KMS-11 (cell line): ENCODE data around the gene IL12RB2.

Experiments used
- H2AFZ ChIP-seq: fragments of 200-600 bp; sonication (generic); 2 replicates; pipeline ENCODE4 v1.6.1; 2016; ENCODE audit warnings: antibody characterized with exemption, mixed run types, low read depth
- H3K27ac ChIP-seq: fragments of 200-600 bp; sonication (generic); 2 replicates; pipeline ENCODE4 v1.6.1; 2016; ENCODE audit warnings: mild to moderate bottlenecking, mixed run types
- H3K27me3 ChIP-seq: fragments of 200-600 bp; sonication (generic); 2 replicates; pipeline ENCODE4 v1.6.1; 2017; ENCODE audit warnings: mild to moderate bottlenecking, low read depth, mixed run types, moderate library complexity; ENCODE audit not compliant: insufficient read depth
- H3K36me3 ChIP-seq: fragments of 200-600 bp; sonication (generic); 2 replicates; pipeline ENCODE4 v1.6.1; 2017; ENCODE audit warnings: mild to moderate bottlenecking, mixed run types; ENCODE audit not compliant: insufficient read depth
- H3K4me1 ChIP-seq: fragments of 200-600 bp; sonication (generic); 2 replicates; pipeline ENCODE4 v1.6.1; 2016; ENCODE audit warnings: mild to moderate bottlenecking, low read depth, mixed run types; ENCODE audit not compliant: poor library complexity, severe bottlenecking
- H3K4me2 ChIP-seq: fragments of 200-600 bp; sonication (generic); 2 replicates; pipeline ENCODE4 v1.7.0; 2016; ENCODE audit warnings: mild to moderate bottlenecking, mixed run types
- H3K4me3 ChIP-seq: fragments of 200-600 bp; sonication (generic); IDR thresholded peaks from 2 replicates; pipeline ENCODE4 v1.6.1; 2017; ENCODE audit warnings: low read depth, low read length, mixed read lengths; ENCODE audit not compliant: insufficient read depth
- H3K79me2 ChIP-seq: fragments of 200-600 bp; sonication (generic); 2 replicates; pipeline ENCODE4 v1.6.1; 2016; ENCODE audit warnings: low read depth, mixed run types; ENCODE audit not compliant: insufficient read depth
- H3K9ac ChIP-seq: fragments of 200-600 bp; sonication (generic); 2 replicates; pipeline ENCODE4 v1.6.1; 2016; ENCODE audit warnings: mild to moderate bottlenecking, mixed run types
- H4K20me1 ChIP-seq: fragments of 200-600 bp; sonication (generic); 2 replicates; pipeline ENCODE4 v1.6.1; 2016; ENCODE audit warnings: mild to moderate bottlenecking, mixed run types; ENCODE audit not compliant: insufficient read depth
- TF ChIP-seq, protein P1 (sequence below): fragments of 200-600 bp; sonication (generic); conservative IDR thresholded peaks from 2 replicates; pipeline ENCODE4 v1.6.1; 2017; ENCODE audit warnings: low read depth, mild to moderate bottlenecking, antibody characterized with exemption, low read length, moderate library complexity, mixed read lengths

The IL12RB2 gene

DNA sequence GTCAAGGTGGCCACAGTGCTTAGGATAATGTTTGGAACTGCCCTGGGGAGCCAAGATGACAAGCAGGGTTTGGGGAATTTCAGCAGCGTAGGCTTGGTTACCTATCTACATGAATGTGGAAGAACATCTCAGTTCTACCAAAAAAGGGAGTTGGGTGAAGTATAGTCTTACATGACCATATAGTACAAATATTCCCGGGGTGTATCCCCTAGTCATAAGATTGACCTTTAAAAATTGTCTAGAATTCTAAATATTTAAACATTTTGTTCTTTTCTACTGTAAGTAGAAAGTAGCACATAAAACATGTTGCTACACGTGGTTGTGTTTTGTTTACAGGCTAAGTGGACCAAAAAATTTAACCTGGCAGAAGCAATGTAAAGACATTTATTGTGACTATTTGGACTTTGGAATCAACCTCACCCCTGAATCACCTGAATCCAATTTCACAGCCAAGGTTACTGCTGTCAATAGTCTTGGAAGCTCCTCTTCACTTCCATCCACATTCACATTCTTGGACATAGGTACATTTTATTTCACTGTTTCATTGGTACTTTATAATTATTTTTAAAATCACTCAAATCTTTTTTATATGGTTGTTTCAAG lies 20.3 kb downstream of the IL12RB2 start:
- Histone ChIP-seq H3K36me3 (no peaks in the 10 kb centered on the region), H3K79me2 (no peaks in the 10 kb centered on the region), H3K4me3 (no peak overlapping the region), H3K27ac (no peak overlapping the region), H4K20me1 (no peaks in the 10 kb centered on the region), H3K9ac (no peak overlapping the region), H3K4me2 (no peak overlapping the region), H2AFZ (no peak overlapping the region), H3K4me1 (no peaks in the 10 kb centered on the region), H3K27me3 (no peaks in the 10 kb centered on the region)
- TF ChIP-seq, protein P1, sequence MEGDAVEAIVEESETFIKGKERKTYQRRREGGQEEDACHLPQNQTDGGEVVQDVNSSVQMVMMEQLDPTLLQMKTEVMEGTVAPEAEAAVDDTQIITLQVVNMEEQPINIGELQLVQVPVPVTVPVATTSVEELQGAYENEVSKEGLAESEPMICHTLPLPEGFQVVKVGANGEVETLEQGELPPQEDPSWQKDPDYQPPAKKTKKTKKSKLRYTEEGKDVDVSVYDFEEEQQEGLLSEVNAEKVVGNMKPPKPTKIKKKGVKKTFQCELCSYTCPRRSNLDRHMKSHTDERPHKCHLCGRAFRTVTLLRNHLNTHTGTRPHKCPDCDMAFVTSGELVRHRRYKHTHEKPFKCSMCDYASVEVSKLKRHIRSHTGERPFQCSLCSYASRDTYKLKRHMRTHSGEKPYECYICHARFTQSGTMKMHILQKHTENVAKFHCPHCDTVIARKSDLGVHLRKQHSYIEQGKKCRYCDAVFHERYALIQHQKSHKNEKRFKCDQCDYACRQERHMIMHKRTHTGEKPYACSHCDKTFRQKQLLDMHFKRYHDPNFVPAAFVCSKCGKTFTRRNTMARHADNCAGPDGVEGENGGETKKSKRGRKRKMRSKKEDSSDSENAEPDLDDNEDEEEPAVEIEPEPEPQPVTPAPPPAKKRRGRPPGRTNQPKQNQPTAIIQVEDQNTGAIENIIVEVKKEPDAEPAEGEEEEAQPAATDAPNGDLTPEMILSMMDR, result no peak

DNA sequence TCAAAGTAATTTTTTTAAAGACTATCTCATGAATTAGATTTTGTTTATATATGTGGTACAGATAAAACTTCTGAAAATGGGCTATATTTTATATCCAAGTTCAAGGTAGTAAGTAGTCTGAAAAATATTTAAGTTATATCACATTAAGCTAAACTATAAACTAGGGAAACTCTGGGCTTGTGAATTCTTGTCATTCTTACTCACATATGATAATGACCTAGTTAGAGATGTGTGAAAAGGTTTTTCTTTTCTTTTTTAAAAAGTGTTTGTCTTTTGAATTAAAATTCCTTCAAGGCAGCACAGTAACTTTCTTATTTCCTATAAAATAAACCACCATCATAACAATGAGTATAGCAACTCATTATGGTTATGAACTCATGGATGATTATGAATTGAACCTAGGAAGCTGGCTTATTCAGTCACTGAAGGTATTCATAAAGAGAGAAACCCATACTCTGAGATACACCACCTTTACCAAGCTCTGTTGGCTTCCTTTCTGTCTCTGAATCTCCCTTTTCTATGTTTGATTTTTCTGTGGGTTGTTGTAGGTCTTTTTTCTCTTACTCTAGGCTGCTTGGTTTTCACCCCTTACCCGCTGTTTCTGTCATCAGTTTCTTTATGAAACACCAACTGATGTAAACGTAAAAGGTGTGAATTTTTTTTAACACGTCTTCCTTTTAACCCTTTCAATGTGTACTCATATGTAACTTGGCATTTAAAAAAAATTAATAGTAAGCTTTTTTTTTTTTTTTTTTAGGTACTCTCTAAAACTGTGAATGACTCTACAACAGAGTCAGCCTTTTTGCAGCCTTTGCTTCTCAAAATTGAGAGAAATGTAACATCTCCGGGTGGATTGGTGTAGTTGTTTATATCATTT lies 25.2 kb downstream of the IL12RB2 start:
- no peaks in the 10 kb centered on the region for H3K4me1 ChIP-seq
- no peaks in the 10 kb centered on the region for H3K36me3 ChIP-seq
- no peak overlapping the region for H3K4me2 ChIP-seq
- H4K20me1 ChIP-seq, result no peaks in the 10 kb centered on the region
- no peak overlapping the region for H2AFZ ChIP-seq
- no peaks in the 10 kb centered on the region for H3K79me2 ChIP-seq
- no peaks in the 10 kb centered on the region for H3K27me3 ChIP-seq
- H3K9ac ChIP-seq, result no peak overlapping the region
- H3K4me3 ChIP-seq, result no peak overlapping the region
- H3K27ac ChIP-seq, result no peak overlapping the region
- TF ChIP-seq, protein P1, result no peak

DNA sequence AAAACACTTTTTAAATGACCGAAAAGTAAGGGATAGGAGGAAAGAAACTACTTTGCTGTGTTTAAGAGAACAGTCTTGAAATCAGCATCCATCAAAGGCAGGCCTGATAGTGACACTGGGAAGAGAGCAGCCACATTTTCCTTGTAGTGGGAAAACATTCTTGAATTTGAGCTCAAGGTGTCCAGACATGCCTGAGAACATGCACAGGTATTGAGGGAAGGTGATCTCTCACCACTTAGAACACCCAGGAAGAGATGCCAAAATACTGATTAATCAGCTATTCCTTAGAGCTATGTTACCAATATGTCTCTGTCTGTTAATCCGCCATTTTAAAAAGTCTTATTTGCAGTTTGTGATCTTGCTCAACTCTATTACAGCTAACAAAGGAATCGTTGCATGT lies 25.9 kb downstream of the IL12RB2 start:
- Histone ChIP-seq H3K9ac (no peak overlapping the region), H3K4me2 (no peak overlapping the region), H3K27ac (no peak overlapping the region), H3K79me2 (no peaks in the 10 kb centered on the region), H3K36me3 (no peaks in the 10 kb centered on the region), H3K4me3 (no peak overlapping the region), H4K20me1 (no peaks in the 10 kb centered on the region), H3K4me1 (no peaks in the 10 kb centered on the region), H3K27me3 (no peaks in the 10 kb centered on the region), H2AFZ (no peak overlapping the region)
- TF ChIP-seq, protein P1, result no peak

DNA sequence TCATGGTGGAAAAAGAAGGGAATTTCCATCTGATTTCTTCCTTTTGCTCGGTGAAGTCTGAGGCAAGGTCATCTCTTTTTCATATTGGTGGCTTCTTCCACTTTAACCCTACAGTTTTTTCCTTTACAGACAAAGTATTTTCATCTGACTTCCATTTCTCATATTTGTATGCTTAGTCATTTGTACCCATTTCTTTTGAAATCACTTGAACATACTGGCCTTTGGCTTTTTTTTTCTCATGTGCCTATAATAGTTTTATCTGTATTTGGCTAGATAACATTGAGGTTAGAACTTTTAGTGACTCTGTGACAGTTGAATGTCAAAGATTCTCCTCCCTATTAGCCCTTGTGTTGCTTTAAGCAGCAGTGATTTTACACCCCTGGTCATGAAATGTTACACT lies 27.7 kb downstream of the IL12RB2 start:
- no peaks in the 10 kb centered on the region for H4K20me1 ChIP-seq
- no peak overlapping the region for H3K27ac ChIP-seq
- H3K4me3 ChIP-seq, result no peak overlapping the region
- H3K4me1 ChIP-seq, result no peaks in the 10 kb centered on the region
- H3K27me3 ChIP-seq, result no peaks in the 10 kb centered on the region
- H3K4me2 ChIP-seq, result no peak overlapping the region
- H2AFZ ChIP-seq, result no peak overlapping the region
- TF ChIP-seq, protein P1, result no peak
- no peak overlapping the region for H3K9ac ChIP-seq
- no peaks in the 10 kb centered on the region for H3K79me2 ChIP-seq
- H3K36me3 ChIP-seq, result no peaks in the 10 kb centered on the region
